Muscle of leg (tissue), 11 donors: Measurements from ENCODE around the gene ACACB. TPM values are rescaled to one million over a fixed set of nuclear protein-coding genes. Genes with fewer than 3 reads are reported as not detected.

Source experiments
- DNase-seq: peaks from one replicate; pipeline ENCODE4 v3.0.0; 2013
- H3K27ac ChIP-seq: one replicate; pipeline ENCODE4 v1.5.1; 2013; ENCODE audit warnings: mild to moderate bottlenecking, low read length, control low read depth
- H3K27me3 ChIP-seq: one replicate; pipeline ENCODE4 v1.6.1; 2013; ENCODE audit warnings: low read length; ENCODE audit not compliant: control insufficient read depth, insufficient read depth
- H3K36me3 ChIP-seq: one replicate; pipeline ENCODE4 v1.6.1; 2013; ENCODE audit warnings: low read length; ENCODE audit not compliant: control insufficient read depth, insufficient read depth
- H3K4me1 ChIP-seq: one replicate; pipeline ENCODE4 v1.6.1; 2013; ENCODE audit warnings: low read length; ENCODE audit not compliant: control insufficient read depth, insufficient read depth
- H3K4me3 ChIP-seq: one replicate; pipeline ENCODE4 v1.5.1; 2013; ENCODE audit warnings: low read length, control low read depth
- H3K9me3 ChIP-seq: replicated peaks from 2 replicates; pipeline ENCODE4 v1.6.1; 2013; ENCODE audit warnings: low read depth, low read length; ENCODE audit not compliant: control insufficient read depth
- WGBS: methylation state at CpG from one replicate; pipeline ENCODE4 v1.1.5; 2013; ENCODE audit warnings: missing lambda C conversion rate; ENCODE audit not compliant: insufficient coverage; 5-methylcytosine and 5-hydroxymethylcytosine counted together
- polyA plus RNA-seq, 8 donors: library from polyadenylated mRNA; unstranded; fragments of 120-200 nt; gene quantifications; one replicate each; pipeline versions ENCODE4 v1.2.1 to v1.2.3, GENCODE V29; 2013; ENCODE audit warnings: inconsistent platforms in 1 of 8, low replicate concordance in 1 of 8; ENCODE audit not compliant: insufficient read length in 8 of 8, insufficient read depth in 1 of 8
- total RNA-seq: library from RNA; stranded (reverse); fragments of 120-200 nt; gene quantifications from one replicate; pipeline ENCODE4 v1.2.4, GENCODE V29; 2013

ACACB gene
- total and polyA plus RNA-seq, 9 donors: 6.4 to 10.4 (median 7.9) TPM

- H3K9me3 ChIP-seq: no peaks in the 10 kb centered on the region
- H3K36me3 ChIP-seq: peaks cover 24% of the 10 kb centered on the region
- 95% methylated on average over 5 of the region's 10 CpGs for WGBS
- no peak overlapping the region for H3K27ac ChIP-seq
- no peak for DNase-seq
- no peaks in the 10 kb centered on the region for H3K27me3 ChIP-seq
- no peaks in the 10 kb centered on the region for H3K4me1 ChIP-seq
- no peak overlapping the region for H3K4me3 ChIP-seq
These were observed 106.8 kb downstream of the ACACB start for GRCh38 chr12:109223211-109223610.

- 98% methylated on average over 5 of the region's 5 CpGs for WGBS
- no peaks in the 10 kb centered on the region for H3K4me1 ChIP-seq
- DNase-seq: no peak
- H3K27ac ChIP-seq: no peak overlapping the region
- no peak overlapping the region for H3K4me3 ChIP-seq
- H3K36me3 ChIP-seq: peaks cover 24% of the 10 kb centered on the region
- H3K9me3 ChIP-seq: no peaks in the 10 kb centered on the region
- no peaks in the 10 kb centered on the region for H3K27me3 ChIP-seq
These were observed 107.5 kb downstream of the ACACB start for GRCh38 chr12:109223868-109224267.

- H3K27ac ChIP-seq: no peak overlapping the region
- peaks cover 34% of the 10 kb centered on the region for H3K36me3 ChIP-seq
- no peak overlapping the region for H3K4me3 ChIP-seq
- no peaks in the 10 kb centered on the region for H3K4me1 ChIP-seq
- H3K27me3 ChIP-seq: no peaks in the 10 kb centered on the region
- DNase-seq: no peak
- H3K9me3 ChIP-seq: no peaks in the 10 kb centered on the region
- WGBS: 100% methylated on average over 2 of the region's 4 CpGs
These were observed 112.3 kb downstream of the ACACB start for GRCh38 chr12:109228664-109229063.

GRCh38 chr12:109230193-109230592 is 113.8 kb downstream of the ACACB start:
- DNase-seq: no peak
- no peaks in the 10 kb centered on the region for H3K4me1 ChIP-seq
- no peak overlapping the region for H3K4me3 ChIP-seq
- H3K27me3 ChIP-seq: no peaks in the 10 kb centered on the region
- H3K9me3 ChIP-seq: no peaks in the 10 kb centered on the region
- peaks cover 30% of the 10 kb centered on the region for H3K36me3 ChIP-seq
- WGBS: no CpG with 5 or more reads among the region's 2 CpGs
- no peak overlapping the region for H3K27ac ChIP-seq

GRCh38 chr12:109232731-109233130 is 116.3 kb downstream of the ACACB start:
- DNase-seq: no peak
- Histone ChIP-seq H3K9me3 (no peaks in the 10 kb centered on the region), H3K4me3 (no peak overlapping the region), H3K27me3 (no peaks in the 10 kb centered on the region), H3K4me1 (no peaks in the 10 kb centered on the region), H3K27ac (no peak overlapping the region), H3K36me3 (peaks cover 38% of the 10 kb centered on the region)
- WGBS: 100% methylated on average over 4 of the region's 7 CpGs

- DNase-seq: no peak
- Histone ChIP-seq H3K4me3 (no peak overlapping the region), H3K27ac (no peak overlapping the region), H3K9me3 (no peaks in the 10 kb centered on the region), H3K36me3 (peaks cover 38% of the 10 kb centered on the region), H3K4me1 (no peaks in the 10 kb centered on the region), H3K27me3 (no peaks in the 10 kb centered on the region)
- 88% methylated on average over 14 of the region's 15 CpGs for WGBS
These were observed 117.6 kb downstream of the ACACB start for GRCh38 chr12:109234012-109234411.

GRCh38 chr12:109236257-109236656 is 119.9 kb downstream of the ACACB start:
- no peak for DNase-seq
- Histone ChIP-seq H3K36me3 (peaks cover 44% of the 10 kb centered on the region), H3K27ac (no peak overlapping the region), H3K4me3 (no peak overlapping the region), H3K9me3 (no peaks in the 10 kb centered on the region), H3K27me3 (no peaks in the 10 kb centered on the region), H3K4me1 (no peaks in the 10 kb centered on the region)
- 87% methylated on average over 3 of the region's 6 CpGs for WGBS

- H3K9me3 ChIP-seq: no peaks in the 10 kb centered on the region
- no peak overlapping the region for H3K27ac ChIP-seq
- no peak for DNase-seq
- H3K36me3 ChIP-seq: peaks cover 40% of the 10 kb centered on the region
- no peak overlapping the region for H3K4me3 ChIP-seq
- 83% methylated on average over 2 of the region's 4 CpGs for WGBS
- no peaks in the 10 kb centered on the region for H3K27me3 ChIP-seq
- H3K4me1 ChIP-seq: peaks cover 4% of the 10 kb centered on the region
These were observed 122.8 kb downstream of the ACACB start for GRCh38 chr12:109239179-109239578.

GRCh38 chr12:109239691-109240090 is 123.3 kb downstream of the ACACB start:
- Histone ChIP-seq H3K27me3 (no peaks in the 10 kb centered on the region), H3K27ac (no peak overlapping the region), H3K9me3 (no peaks in the 10 kb centered on the region), H3K4me3 (no peak overlapping the region), H3K36me3 (peaks cover 40% of the 10 kb centered on the region), H3K4me1 (peaks cover 4% of the 10 kb centered on the region)
- DNase-seq: no peak
- WGBS: 86% methylated on average over 11 of the region's 11 CpGs

- H3K27me3 ChIP-seq: no peaks in the 10 kb centered on the region
- peaks cover 41% of the 10 kb centered on the region for H3K36me3 ChIP-seq
- no peak overlapping the region for H3K27ac ChIP-seq
- H3K4me1 ChIP-seq: peaks cover 4% of the 10 kb centered on the region
- no peak overlapping the region for H3K4me3 ChIP-seq
- no CpG with 5 or more reads among the region's 2 CpGs for WGBS
- no peaks in the 10 kb centered on the region for H3K9me3 ChIP-seq
- no peak for DNase-seq
These were observed 124.0 kb downstream of the ACACB start for GRCh38 chr12:109240365-109240764.

- Histone ChIP-seq H3K4me1 (peaks cover 4% of the 10 kb centered on the region), H3K4me3 (no peak overlapping the region), H3K9me3 (no peaks in the 10 kb centered on the region), H3K27me3 (no peaks in the 10 kb centered on the region), H3K36me3 (peaks cover 50% of the 10 kb centered on the region), H3K27ac (no peak overlapping the region)
- DNase-seq: no peak
- WGBS: 100% methylated on average over 1 of the region's 5 CpGs
These were observed 125.5 kb downstream of the ACACB start for GRCh38 chr12:109241936-109242335.
